ENCODE data around the gene CALML5.

Gene CALML5

DNA sequence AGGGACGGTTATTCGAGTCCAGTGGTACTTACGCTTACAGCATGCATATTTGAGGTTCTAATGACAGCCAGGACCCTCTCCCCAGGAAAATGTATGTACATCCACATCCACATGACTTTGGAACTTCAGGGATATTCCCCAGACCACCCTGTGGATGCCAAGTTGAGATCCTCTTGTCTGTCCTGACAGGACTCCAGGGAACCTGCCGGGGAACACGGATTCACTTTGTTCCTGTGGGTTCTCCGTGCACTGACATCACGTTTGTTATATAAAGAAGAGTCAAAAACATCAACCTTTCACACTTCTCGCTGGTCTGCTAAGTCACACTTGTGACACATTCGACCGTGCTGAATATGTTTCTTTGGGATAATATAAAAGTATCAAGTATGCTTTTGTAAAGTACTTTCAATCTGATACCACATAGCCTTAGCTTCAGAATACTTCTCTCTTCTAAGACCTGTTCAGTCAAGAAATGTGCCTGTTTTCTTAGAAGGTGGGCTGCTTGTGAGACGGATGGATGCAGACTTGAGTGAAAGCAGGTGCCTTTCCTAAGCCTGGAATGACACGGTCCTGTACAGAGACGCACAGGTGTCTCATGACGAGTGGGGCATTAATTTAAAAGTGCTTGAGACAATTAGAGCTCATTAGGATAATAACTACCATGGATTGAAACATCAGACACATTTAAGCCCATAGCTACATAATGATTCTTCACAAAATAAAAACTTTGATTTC, 38.7 kb downstream of the CALML5 start:
- no peak for DNase-seq

DNA sequence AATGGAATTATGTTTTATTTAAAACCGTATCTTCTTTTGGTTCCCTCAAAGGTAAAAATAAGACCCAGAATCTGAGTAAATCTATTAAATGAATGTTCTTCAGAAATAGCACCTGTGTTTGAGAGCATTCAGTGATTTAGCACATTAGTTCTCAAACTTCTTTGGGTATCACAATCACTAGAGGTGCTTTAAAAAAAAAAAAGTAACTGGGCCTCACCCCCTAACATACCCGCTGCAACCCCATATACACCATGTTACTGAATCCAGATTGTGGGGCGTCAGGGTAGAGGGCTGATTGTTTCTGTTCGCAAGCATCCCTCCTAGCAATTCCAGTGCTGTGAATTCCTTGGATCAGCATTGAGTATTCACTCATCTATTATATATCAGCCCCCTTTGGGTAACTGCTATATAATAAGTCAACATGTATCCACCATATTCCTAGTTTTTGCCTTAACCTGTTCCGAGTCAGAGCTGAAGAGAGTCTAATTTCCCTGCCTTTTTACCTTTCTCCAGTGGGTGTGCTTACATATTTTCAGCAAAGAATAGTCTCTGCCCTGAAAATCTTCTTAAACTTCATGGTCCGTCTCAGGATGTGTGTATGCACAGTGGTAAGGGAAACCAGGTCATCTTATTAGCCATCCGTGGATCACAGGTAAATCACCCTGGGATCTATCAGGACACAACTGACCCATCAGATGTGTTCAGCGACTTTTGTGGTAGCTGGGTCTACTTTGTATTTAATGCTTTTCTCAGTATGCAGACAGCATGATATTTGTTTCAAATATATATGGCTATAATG, 40.2 kb downstream of the CALML5 start:
- no peak for DNase-seq

DNA sequence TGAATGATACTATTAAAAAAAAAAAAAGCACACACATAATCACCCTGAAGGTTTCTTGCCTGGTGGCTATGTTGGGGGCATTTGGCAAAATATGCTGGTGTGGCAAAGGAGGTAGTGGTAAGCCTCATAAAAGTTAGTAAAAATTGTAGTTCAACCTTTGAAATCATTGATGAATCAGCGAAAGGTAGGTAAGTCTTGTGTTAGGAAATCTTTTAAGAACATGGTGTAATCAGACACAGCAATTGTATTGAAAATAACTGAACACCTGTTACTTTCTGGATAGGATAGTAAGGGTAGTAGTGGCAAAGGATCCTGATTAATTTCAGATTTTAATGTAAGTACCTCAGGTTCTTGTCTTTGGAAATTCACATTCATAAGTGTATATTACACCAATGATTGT, 40.9 kb downstream of the CALML5 start:
- no peak for DNase-seq

GRCh38 chr10:5457741-5458140, 41.6 kb downstream of the CALML5 start:
- DNase-seq: no peak

DNA sequence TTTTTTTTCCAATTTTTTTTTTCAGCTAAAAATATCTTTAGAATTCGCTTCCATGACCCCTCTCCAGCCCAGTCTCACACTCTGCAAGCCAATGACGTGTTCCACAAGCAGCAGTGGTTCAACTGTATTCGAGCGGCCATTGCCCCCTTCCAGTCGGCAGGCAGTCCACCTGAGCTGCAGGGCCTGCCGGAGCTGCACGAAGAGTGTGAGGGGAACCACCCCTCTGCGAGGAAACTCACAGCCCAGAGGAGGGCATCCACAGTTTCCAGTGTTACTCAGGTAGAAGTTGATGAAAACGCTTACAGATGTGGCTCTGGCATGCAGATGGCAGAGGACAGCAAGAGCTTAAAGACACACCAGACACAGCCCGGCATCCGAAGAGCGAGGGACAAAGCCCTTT, 42.8 kb downstream of the CALML5 start:
- no peak for DNase-seq

GRCh38 chr10:5453749-5454489, 45.5 kb downstream of the CALML5 start:
- DNase-seq: no peak

DNA sequence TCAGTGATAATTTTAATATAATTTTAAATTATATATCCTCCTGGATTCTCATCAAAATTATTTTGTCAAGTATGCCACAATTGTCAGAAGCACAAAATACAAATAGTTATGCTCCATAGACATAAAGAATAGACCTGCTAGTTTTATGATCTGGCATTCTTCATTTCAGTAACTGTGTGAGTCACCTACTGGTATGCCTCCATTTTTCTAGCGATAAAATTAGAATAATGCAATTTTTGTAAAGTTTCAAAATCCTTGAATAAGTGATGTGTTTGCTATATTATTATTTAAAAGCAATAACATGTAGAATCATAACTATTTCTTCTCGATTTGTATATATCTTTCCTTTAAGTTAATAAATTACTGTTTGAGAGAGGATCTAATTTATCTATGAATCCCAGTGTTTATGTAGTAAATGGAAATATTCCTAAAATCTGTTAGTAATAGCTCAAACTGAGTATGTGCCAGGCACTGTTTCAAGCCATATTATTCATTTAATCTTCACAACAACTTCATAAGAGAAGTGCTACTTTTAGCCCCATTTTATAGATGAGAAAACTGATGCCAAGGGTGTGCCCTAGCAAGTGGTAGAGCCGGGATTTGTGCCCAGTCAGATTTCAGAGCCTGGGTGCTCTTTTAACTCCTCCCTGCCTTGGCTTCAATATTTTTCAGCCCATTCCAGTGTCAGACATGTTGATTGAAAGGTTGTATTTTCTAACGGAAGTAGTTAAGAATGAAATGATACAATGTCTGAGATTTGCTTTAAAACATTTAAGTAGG, 48.6 kb downstream of the CALML5 start:
- no peak for DNase-seq

DNA sequence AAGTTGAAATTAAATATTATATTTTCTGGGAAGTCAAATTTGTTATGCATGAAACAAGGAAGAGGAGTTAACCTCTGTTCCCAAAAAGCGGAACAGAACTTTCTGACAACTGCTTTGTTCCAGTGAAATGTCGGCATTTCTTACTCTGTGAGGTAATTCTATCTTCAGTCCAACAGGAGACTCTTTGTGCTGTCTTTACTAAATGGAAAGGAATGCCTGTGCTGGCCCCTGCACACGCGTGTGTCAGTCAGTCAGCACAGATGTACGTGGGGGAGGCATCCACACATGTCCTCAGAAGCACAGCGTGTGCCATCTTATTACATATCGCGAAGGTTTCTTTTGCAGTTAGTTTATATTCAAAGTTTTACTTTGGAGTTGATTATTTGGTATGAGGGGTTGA, 49.5 kb downstream of the CALML5 start:
- no peak for DNase-seq

GRCh38 chr10:5449227-5449626, 50.1 kb downstream of the CALML5 start:
- DNase-seq: no peak

Measured in DMS153 (cell line).